ENCODE measurements around the gene ARHGAP29. TPM values are rescaled to one million over a fixed set of nuclear protein-coding genes. Genes with fewer than 3 reads are reported as not detected.

The ARHGAP29 gene
- polyA plus RNA-seq, 3 donors = 0.69 to 0.98 (median 0.81) TPM

- Histone ChIP-seq H4K20me1 (ENCODE audit: insufficient read depth, low read length) (no peaks in the 10 kb centered on the region), H3K27me3 (ENCODE audit: control insufficient read depth in 2 of 2, insufficient read depth in 2 of 2, low read length in 2 of 2) (peaks cover 10 to 13% of the 10 kb centered on the region in 2 donors), H3K9ac (ENCODE audit: insufficient read depth, low read length, poor library complexity, severe bottlenecking) (no peak overlapping the region), H2AFZ (ENCODE audit: insufficient read depth, low read depth, low read length, poor library complexity, severe bottlenecking) (no peak overlapping the region), H3K27ac (ENCODE audit: low read depth in 1 of 2, low read length in 2 of 2) (no peak overlapping the region), H3K4me3 (replicated peaks in 1 of 3; ENCODE audit: low read depth in 2 of 3, low read length in 3 of 3) (no peak overlapping the region), H3K4me2 (replicated peaks; ENCODE audit: extremely low read depth, low read length, poor library complexity, severe bottlenecking) (no peak overlapping the region), H3K79me2 (ENCODE audit: insufficient read depth, low read length) (no peaks in the 10 kb centered on the region), H3K4me1 (ENCODE audit: control insufficient read depth in 1 of 2, insufficient read depth in 2 of 2, low read length in 2 of 2) (no peaks in the 10 kb centered on the region), H3K9me3 (replicated peaks in 1 of 2; ENCODE audit: control insufficient read depth in 1 of 2, insufficient read depth in 1 of 2, low read length in 2 of 2) (no peaks in the 10 kb centered on the region), H3K36me3 (replicated peaks in 1 of 2; ENCODE audit: control insufficient read depth in 1 of 2, insufficient read depth in 2 of 2, low read length in 2 of 2) (no peaks in the 10 kb centered on the region)
- Mint-ChIP-seq H3K27me3 (ENCODE audit: low read depth in 3 of 3) (peaks cover 10 to 22% (median 12%) of the 10 kb centered on the region in 3 donors), H3K4me3 (no peak overlapping the region), H3K36me3 (no peaks in the 10 kb centered on the region), H3K27ac (no peak overlapping the region), H3K9me3 (peaks cover 0 to 3% (median 0%) of the 10 kb centered on the region in 7 donors), H3K4me1 (peaks cover 3% of the 10 kb centered on the region)
- intact Hi-C loops (cut with micrococcal nuclease) = no loop called here
- WGBS (ENCODE audit: insufficient coverage) = no CpG with 5 or more reads among the region's 1 CpG
- no peak for TF ChIP-seq CTCF (IDR thresholded peaks at IDR 0.05)
- DNase-seq = no peak
Measured at GRCh38 chr1:94279038-94279437, 41.7 kb upstream of the ARHGAP29 start.

DNA sequence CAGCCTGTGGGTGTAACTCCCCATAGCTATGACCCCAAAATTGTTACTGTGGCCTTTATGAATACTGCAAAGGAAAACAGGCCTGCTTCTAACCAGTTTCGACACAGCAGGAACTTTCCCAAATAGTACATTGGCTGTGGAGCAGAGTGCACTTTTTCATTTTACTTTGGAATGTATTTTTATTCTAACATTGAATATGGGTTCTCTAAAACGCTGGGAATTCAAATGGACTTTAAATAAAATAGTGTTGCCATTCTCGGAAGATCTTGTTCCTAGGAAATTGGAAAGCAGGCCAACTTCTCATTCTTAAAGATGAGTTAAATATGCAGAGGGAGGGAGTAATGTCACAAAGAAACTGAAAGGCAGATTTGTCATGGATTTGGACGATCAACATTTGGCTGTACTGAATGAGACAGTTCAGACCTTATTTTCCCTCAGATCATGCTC lies 39.6 kb upstream of the ARHGAP29 start:
- TF ChIP-seq CTCF (IDR thresholded peaks at IDR 0.05) = no peak
- H3K4me3 Mint-ChIP-seq = no peak overlapping the region
- no CpG with 5 or more reads among the region's 4 CpGs for WGBS (ENCODE audit: insufficient coverage)

More for the DNA sequence above, 39.6 kb upstream of the ARHGAP29 start:
- Histone ChIP-seq H3K79me2 (ENCODE audit: insufficient read depth, low read length) (no peaks in the 10 kb centered on the region), H3K27me3 (ENCODE audit: control insufficient read depth in 2 of 2, insufficient read depth in 2 of 2, low read length in 2 of 2) (peaks cover 4 to 5% of the 10 kb centered on the region in 2 donors), H3K4me2 (replicated peaks; ENCODE audit: extremely low read depth, low read length, poor library complexity, severe bottlenecking) (no peak overlapping the region), H3K36me3 (replicated peaks in 1 of 2; ENCODE audit: control insufficient read depth in 1 of 2, insufficient read depth in 2 of 2, low read length in 2 of 2) (no peaks in the 10 kb centered on the region), H4K20me1 (ENCODE audit: insufficient read depth, low read length) (no peaks in the 10 kb centered on the region), H3K4me3 (replicated peaks in 1 of 3; ENCODE audit: low read depth in 2 of 3, low read length in 3 of 3) (no peak overlapping the region), H3K9ac (ENCODE audit: insufficient read depth, low read length, poor library complexity, severe bottlenecking) (no peak overlapping the region), H3K9me3 (replicated peaks in 1 of 2; ENCODE audit: control insufficient read depth in 1 of 2, insufficient read depth in 1 of 2, low read length in 2 of 2) (no peaks in the 10 kb centered on the region), H2AFZ (ENCODE audit: insufficient read depth, low read depth, low read length, poor library complexity, severe bottlenecking) (no peak overlapping the region), H3K4me1 (ENCODE audit: control insufficient read depth in 1 of 2, insufficient read depth in 2 of 2, low read length in 2 of 2) (no peaks in the 10 kb centered on the region), H3K27ac (ENCODE audit: low read depth in 1 of 2, low read length in 2 of 2) (no peak overlapping the region)
- Mint-ChIP-seq H3K9me3 (peaks cover 0 to 1% (median 0%) of the 10 kb centered on the region in 7 donors), H3K27ac (no peak overlapping the region), H3K36me3 (no peaks in the 10 kb centered on the region), H3K27me3 (ENCODE audit: low read depth in 3 of 3) (peaks cover 7 to 13% (median 9%) of the 10 kb centered on the region in 3 donors), H3K4me1 (peaks cover 10% of the 10 kb centered on the region)
- no peak for DNase-seq
- intact Hi-C loops (cut with micrococcal nuclease) = no loop called here

Data from CD14-positive monocyte (primary cell).